Lung (tissue), 12 donors: ENCODE data around the gene TLR6. TPM values are rescaled to one million over a fixed set of nuclear protein-coding genes. Genes with fewer than 3 reads are reported as not detected.

Source experiments
- ATAC-seq: fragments of 200-7000 bp; cut with Tn5 transposase; one replicate; pipeline ENCODE4 v1.9.1; 2020; ENCODE audit warnings: moderate number of reproducible peaks; ENCODE audit not compliant: insufficient read depth, low FRiP score
- DNase-seq, 3 donors: peaks; one replicate each; pipeline ENCODE4 v3.0.0-alpha.2; 2013 to 2017
- H3K27ac ChIP-seq, 2 donors: one replicate each; pipeline ENCODE4 v1.5.1; 2013; ENCODE audit warnings: mild to moderate bottlenecking in 2 of 2, moderate library complexity in 2 of 2, control low read depth in 1 of 2, inconsistent platforms in 1 of 2, low read depth in 1 of 2, low read length in 1 of 2
- H3K27me3 ChIP-seq, 3 donors: one replicate each; pipeline ENCODE4 v1.5.1; 2013; ENCODE audit warnings: low read length in 2 of 3; ENCODE audit not compliant: control insufficient read depth in 3 of 3, insufficient read depth in 3 of 3
- H3K36me3 ChIP-seq, 4 donors: one replicate each; pipeline ENCODE4 v1.5.1; 2013; ENCODE audit warnings: low read length in 4 of 4, mild to moderate bottlenecking in 1 of 4, moderate library complexity in 1 of 4; ENCODE audit not compliant: control insufficient read depth in 4 of 4, insufficient read depth in 4 of 4
- H3K4me1 ChIP-seq, 5 donors: one replicate each; pipeline ENCODE4 v1.5.1; 2013; ENCODE audit warnings: low read length in 5 of 5, mild to moderate bottlenecking in 2 of 5, moderate library complexity in 1 of 5; ENCODE audit not compliant: control insufficient read depth in 5 of 5, insufficient read depth in 5 of 5
- H3K4me3 ChIP-seq: one replicate; pipeline ENCODE4 v1.5.1; 2013; ENCODE audit warnings: mild to moderate bottlenecking, control low read depth, moderate library complexity
- H3K9ac ChIP-seq, 2 donors: one replicate each; pipeline ENCODE4 v1.5.1; 2013; ENCODE audit warnings: low read length in 2 of 2, control low read depth in 1 of 2; ENCODE audit not compliant: insufficient read depth in 1 of 2
- H3K9me3 ChIP-seq, 4 donors: one replicate each; pipeline ENCODE4 v1.5.1; 2013; ENCODE audit warnings: low read length in 3 of 4, mild to moderate bottlenecking in 1 of 4, moderate library complexity in 1 of 4; ENCODE audit not compliant: control insufficient read depth in 4 of 4, insufficient read depth in 3 of 4
- CTCF ChIP-seq: IDR thresholded peaks from 2 replicates; pipeline ENCODE4 v1.5.1; 2012; ENCODE audit warnings: mild to moderate bottlenecking; ENCODE audit errors: control extremely low read depth, extremely low read depth
- WGBS, 2 donors: extraction: QIAGEN DNeasy Blood & Tissue Kit; methylation state at CpG; one replicate each; pipeline ENCODE4 v1.1.7; 2013; 5-methylcytosine and 5-hydroxymethylcytosine counted together
- polyA plus RNA-seq, 2 donors: library from polyadenylated mRNA; stranded (reverse); fragments of 200-250 nt; gene quantifications; one replicate each; pipeline ENCODE4 v1.2.1, GENCODE V29; 2013
- total RNA-seq, 2 donors: library from RNA; depleted of rRNA in 1 of 2; stranded (reverse); fragments of >200 nt in 1 of 2; gene quantifications; one replicate each; pipeline ENCODE4 v1.2.1, GENCODE V29; 2014 to 2021
- donor health status: control.
- donor health status: control.
- donor health status: Bipolar disorder and iron deficiency.
- donor health status: healthy.
- donor health status: DM: yes; HTN: yes; CAD: no.

TLR6 gene
- total and polyA plus RNA-seq, 4 donors = 0.53 to 6.3 (median 5.0) TPM

- peak; percentile 50 for TF ChIP-seq CTCF
- DNase-seq (peak in 2 of 3 donors; percentile 38 to 63), ATAC-seq (peak; percentile 58)
- 38 to 39% methylated on average over 12 of the region's 12 CpGs for WGBS, 2 donors
- H3K4me1 ChIP-seq = no peaks in the 10 kb centered on the region
- no peak within 1 kb of the TSS for H3K9ac ChIP-seq
- no peaks in the 10 kb centered on the region for H3K9me3 ChIP-seq
- no peak within 1 kb of the TSS for H3K27ac ChIP-seq
- H3K36me3 ChIP-seq = no peaks in the 10 kb centered on the region
- no peak within 1 kb of the TSS for H3K4me3 ChIP-seq
- H3K27me3 ChIP-seq = no peaks in the 10 kb centered on the region
These were observed 74.0 kb downstream of the TLR6 start, which contains the start of gene TLR10 for GRCh38 chr4:38782452-38783108. TSS of gene TLR10 (minus strand) at chr4:38782990. CDS start at chr4:38775590, 7,400 bp downstream.

GRCh38 chr4:38781854-38782261 lies 74.8 kb downstream of the TLR6 start:
- H3K9me3 ChIP-seq = no peaks in the 10 kb centered on the region
- no peaks in the 10 kb centered on the region for H3K36me3 ChIP-seq
- no peak overlapping the region for H3K9ac ChIP-seq
- no peak for DNase-seq
- no peak overlapping the region for H3K27ac ChIP-seq
- TF ChIP-seq CTCF = no peak
- no peak for ATAC-seq
- 90 to 94% methylated on average over 4 of the region's 4 CpGs for WGBS, 2 donors
- no peaks in the 10 kb centered on the region for H3K4me1 ChIP-seq
- no peaks in the 10 kb centered on the region for H3K27me3 ChIP-seq
- no peak overlapping the region for H3K4me3 ChIP-seq

- ATAC-seq (no peak), DNase-seq (no peak)
- Histone ChIP-seq H3K9ac (no peak overlapping the region), H3K9me3 (no peaks in the 10 kb centered on the region), H3K36me3 (no peaks in the 10 kb centered on the region), H3K4me3 (no peak overlapping the region), H3K4me1 (no peaks in the 10 kb centered on the region), H3K27me3 (no peaks in the 10 kb centered on the region), H3K27ac (no peak overlapping the region)
- 88% methylated on average over 4 of the region's 4 CpGs for WGBS, 2 donors
- TF ChIP-seq CTCF = no peak
These were observed 75.7 kb downstream of the TLR6 start for GRCh38 chr4:38780833-38781484.
